Glutamatergic neuron (in vitro differentiated cells): ENCODE data around the gene TBC1D1. TPM values are rescaled to one million over a fixed set of nuclear protein-coding genes. Genes with fewer than 3 reads are reported as not detected.

Experiments
- DNase-seq: peaks from one replicate; pipeline ENCODE4 v3.0.0; 2022
- H3K27ac Mint-ChIP-seq: one replicate; pipeline ENCODE4 v1.8.0; 2020; ENCODE audit warnings: mild to moderate bottlenecking, mixed read lengths, inconsistent platforms; ENCODE audit not compliant: unreplicated experiment
- H3K27me3 Mint-ChIP-seq: one replicate; pipeline ENCODE4 v1.8.0; 2020; ENCODE audit warnings: mild to moderate bottlenecking, moderate library complexity, mixed read lengths, inconsistent platforms; ENCODE audit not compliant: unreplicated experiment
- H3K36me3 Mint-ChIP-seq: one replicate; pipeline ENCODE4 v1.8.0; 2020; ENCODE audit warnings: mild to moderate bottlenecking, mixed read lengths, inconsistent platforms; ENCODE audit not compliant: unreplicated experiment
- H3K4me1 Mint-ChIP-seq: one replicate; pipeline ENCODE4 v1.8.0; 2020; ENCODE audit warnings: mild to moderate bottlenecking, low read depth, mixed read lengths, inconsistent platforms; ENCODE audit not compliant: unreplicated experiment
- H3K4me3 Mint-ChIP-seq: one replicate; pipeline ENCODE4 v1.8.0; 2020; ENCODE audit warnings: mild to moderate bottlenecking, mixed read lengths, inconsistent platforms; ENCODE audit not compliant: unreplicated experiment
- H3K9me3 Mint-ChIP-seq: one replicate; pipeline ENCODE4 v1.8.0; 2020; ENCODE audit warnings: mild to moderate bottlenecking, moderate library complexity, mixed read lengths, inconsistent platforms; ENCODE audit not compliant: unreplicated experiment
- total RNA-seq: library from RNA; stranded (reverse); fragmentation: NEBNext Ultra II Directional; extraction: Animal tissue kit (Norgen Biotek cat#: 25700); gene quantifications from one replicate; pipeline ENCODE4 v1.2.1, GENCODE V29; 2021; ENCODE audit not compliant: unreplicated experiment
- TF ChIP-seq, protein P1 (sequence below): fragments of 200-600 bp; sonication (generic); IDR thresholded peaks from one replicate; pipeline ENCODE4 v1.5.0; 2021; ENCODE audit not compliant: partially characterized antibody, unreplicated experiment

TBC1D1 gene
- total RNA-seq, 1 donor from 2014 or later = 106 TPM

DNA sequence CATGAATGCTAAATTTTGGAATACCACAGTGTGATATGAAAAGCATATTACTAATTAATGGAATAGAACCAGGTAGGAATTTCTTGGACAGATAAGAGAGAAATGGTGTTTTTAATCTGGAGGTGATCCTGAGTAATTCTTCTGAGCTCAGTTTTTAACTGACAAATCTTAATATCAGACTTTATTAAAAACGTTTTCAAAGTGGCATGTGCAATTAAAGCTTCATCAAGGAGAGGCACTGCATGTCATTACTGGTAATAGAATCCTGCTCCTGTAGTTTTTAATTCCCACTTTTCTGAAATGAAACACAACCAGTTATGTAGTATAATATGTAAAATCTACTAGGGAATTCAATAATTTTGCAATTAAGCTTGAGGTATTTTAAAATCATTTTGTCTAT is 62.3 kb downstream of the TBC1D1 start:
- no peaks in the 10 kb centered on the region for H3K9me3 Mint-ChIP-seq
- no peaks in the 10 kb centered on the region for H3K4me1 Mint-ChIP-seq
- TF ChIP-seq, protein P1, sequence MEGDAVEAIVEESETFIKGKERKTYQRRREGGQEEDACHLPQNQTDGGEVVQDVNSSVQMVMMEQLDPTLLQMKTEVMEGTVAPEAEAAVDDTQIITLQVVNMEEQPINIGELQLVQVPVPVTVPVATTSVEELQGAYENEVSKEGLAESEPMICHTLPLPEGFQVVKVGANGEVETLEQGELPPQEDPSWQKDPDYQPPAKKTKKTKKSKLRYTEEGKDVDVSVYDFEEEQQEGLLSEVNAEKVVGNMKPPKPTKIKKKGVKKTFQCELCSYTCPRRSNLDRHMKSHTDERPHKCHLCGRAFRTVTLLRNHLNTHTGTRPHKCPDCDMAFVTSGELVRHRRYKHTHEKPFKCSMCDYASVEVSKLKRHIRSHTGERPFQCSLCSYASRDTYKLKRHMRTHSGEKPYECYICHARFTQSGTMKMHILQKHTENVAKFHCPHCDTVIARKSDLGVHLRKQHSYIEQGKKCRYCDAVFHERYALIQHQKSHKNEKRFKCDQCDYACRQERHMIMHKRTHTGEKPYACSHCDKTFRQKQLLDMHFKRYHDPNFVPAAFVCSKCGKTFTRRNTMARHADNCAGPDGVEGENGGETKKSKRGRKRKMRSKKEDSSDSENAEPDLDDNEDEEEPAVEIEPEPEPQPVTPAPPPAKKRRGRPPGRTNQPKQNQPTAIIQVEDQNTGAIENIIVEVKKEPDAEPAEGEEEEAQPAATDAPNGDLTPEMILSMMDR = no peak
- no peaks in the 10 kb centered on the region for H3K27me3 Mint-ChIP-seq
- no peak overlapping the region for H3K27ac Mint-ChIP-seq
- DNase-seq = no peak
- H3K4me3 Mint-ChIP-seq = no peak overlapping the region
- H3K36me3 Mint-ChIP-seq = no peaks in the 10 kb centered on the region

DNA sequence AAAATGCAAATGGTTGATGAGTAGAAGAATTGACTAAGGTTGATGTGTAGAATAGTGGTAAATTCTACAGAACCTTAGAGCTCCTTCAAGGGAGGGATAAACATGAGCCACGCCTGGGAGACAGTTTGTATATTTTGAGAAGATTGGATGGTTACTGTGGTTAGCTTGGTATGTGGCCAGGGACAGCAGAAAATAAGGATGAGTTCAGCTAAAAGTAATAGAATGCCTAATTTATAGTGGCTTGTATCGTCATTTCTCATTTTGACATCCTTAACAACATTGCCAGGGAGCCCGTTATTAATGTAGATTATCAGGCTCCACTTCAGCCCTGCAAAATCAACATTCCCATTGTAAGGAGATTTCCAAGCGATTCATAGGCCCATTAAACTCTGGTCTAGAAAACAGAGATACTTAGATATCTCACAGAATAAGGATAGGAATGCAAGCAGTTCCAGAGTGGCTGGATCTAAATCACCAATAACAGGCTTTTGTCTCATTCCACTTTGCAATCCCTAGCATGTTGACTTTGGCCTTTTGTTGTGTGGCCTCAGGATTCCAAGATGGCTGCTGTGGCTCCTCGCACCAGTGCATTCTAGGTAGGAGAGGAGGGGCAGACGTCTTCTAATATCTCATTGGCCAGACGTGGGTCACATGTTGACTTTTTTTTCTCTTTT is 62.9 kb downstream of the TBC1D1 start:
- H3K27me3 Mint-ChIP-seq = no peaks in the 10 kb centered on the region
- H3K4me3 Mint-ChIP-seq = no peak overlapping the region
- no peaks in the 10 kb centered on the region for H3K4me1 Mint-ChIP-seq
- TF ChIP-seq, protein P1 = no peak
- no peak for DNase-seq
- no peaks in the 10 kb centered on the region for H3K36me3 Mint-ChIP-seq
- H3K9me3 Mint-ChIP-seq = no peaks in the 10 kb centered on the region
- H3K27ac Mint-ChIP-seq = no peak overlapping the region

DNA sequence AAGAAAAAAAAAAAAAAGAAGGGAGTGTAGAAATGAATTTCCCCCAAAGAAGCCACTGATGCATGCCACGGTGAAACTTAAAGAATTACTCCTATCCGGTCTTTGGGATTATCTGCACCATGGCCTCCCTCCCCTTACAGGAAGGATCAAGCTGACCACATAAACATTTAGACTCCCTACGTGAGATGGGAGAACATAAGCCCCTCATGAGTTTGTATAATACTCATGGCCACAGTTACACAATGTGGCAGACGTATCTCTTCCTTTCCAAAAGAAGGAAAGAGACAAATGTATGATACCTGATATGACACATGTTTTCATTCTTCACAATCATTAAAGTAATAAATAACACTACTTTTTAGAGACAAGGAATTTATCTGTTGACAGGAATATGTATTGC is 66.1 kb downstream of the TBC1D1 start:
- peaks cover 4% of the 10 kb centered on the region for H3K27me3 Mint-ChIP-seq
- H3K4me3 Mint-ChIP-seq = no peak overlapping the region
- no peak for DNase-seq
- no peak overlapping the region for H3K27ac Mint-ChIP-seq
- H3K36me3 Mint-ChIP-seq = no peaks in the 10 kb centered on the region
- TF ChIP-seq, protein P1 = no peak
- H3K9me3 Mint-ChIP-seq = no peaks in the 10 kb centered on the region
- H3K4me1 Mint-ChIP-seq = no peaks in the 10 kb centered on the region

DNA sequence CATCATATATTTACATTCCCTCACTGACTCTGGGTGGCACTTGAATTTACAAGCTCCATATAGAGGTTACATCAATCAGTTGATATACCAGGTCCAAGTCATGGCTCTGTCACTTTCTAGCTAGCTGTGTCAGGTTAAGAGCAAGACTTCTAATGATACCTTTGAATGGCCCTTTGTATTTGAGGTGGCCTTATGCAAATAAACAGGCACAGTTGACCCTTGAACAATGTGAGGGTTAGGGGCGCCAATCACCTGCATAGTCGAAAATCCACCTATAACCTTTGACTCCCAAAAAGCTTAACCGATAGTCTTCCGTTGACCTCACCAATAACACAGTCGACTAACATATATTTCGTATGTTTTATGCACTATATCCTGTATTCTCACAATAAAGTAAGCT is 68.0 kb downstream of the TBC1D1 start:
- Mint-ChIP-seq H3K4me1 (no peaks in the 10 kb centered on the region), H3K27ac (no peak overlapping the region)

DNA sequence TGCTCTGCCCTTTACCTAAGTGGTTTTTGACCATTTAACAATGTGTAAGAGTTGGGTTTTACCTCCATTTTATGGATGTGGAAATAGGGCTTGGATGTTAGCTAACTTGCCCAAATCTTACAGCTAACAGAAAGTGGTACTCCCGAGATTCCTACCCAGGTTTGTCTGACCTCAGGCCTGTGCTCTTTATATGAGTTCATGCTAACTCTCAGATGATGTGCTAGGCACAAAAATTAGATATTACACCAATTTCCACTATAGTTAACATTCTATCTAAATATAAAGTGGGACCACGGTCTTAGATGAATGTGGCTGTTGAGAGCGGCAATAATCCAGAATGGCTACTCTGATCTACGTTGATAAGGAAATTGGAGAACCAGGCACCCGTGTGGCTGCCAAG is 69.2 kb downstream of the TBC1D1 start, which contains the start of gene PTTG2:
TSS of gene PTTG2 (plus strand) at position 301 of the 400 bp plus-strand sequence. CDS start at position 338, 37 bp downstream.
- Mint-ChIP-seq H3K27me3 (peaks cover 4% of the 10 kb centered on the region), H3K27ac (no peak within 1 kb of the TSS), H3K36me3 (peaks cover 5% of the 10 kb centered on the region), H3K4me1 (no peaks in the 10 kb centered on the region), H3K9me3 (no peaks in the 10 kb centered on the region), H3K4me3 (no peak within 1 kb of the TSS)
- DNase-seq = no peak
- TF ChIP-seq, protein P1 = no peak

More for the DNA sequence above, 68.0 kb downstream of the TBC1D1 start:
- TF ChIP-seq, protein P1 = no peak
- Mint-ChIP-seq H3K4me3 (no peak overlapping the region), H3K27me3 (peaks cover 4% of the 10 kb centered on the region), H3K36me3 (no peaks in the 10 kb centered on the region), H3K9me3 (no peaks in the 10 kb centered on the region)
- DNase-seq = no peak
